Cardiac muscle cell (in vitro differentiated cells and primary cell): ENCODE measurements around the gene ALB. TPM values are rescaled to one million over a fixed set of nuclear protein-coding genes. Genes with fewer than 3 reads are reported as not detected.

Experiments used
- DNase-seq, 2 donors: peaks; one replicate each; pipeline versions ENCODE4 v3.0.0 to v3.0.0-alpha.2; 2010 to 2017; ENCODE audit warnings: low read depth in 1 of 2, low spot score in 1 of 2
- H3K27ac ChIP-seq: fragments of 200-600 bp; sonication (generic); 2 replicates; pipeline ENCODE4 v1.5.1; 2016
- H3K27me3 ChIP-seq: fragments of 200-600 bp; sonication (generic); 2 replicates; pipeline ENCODE4 v1.6.0; 2016; ENCODE audit warnings: control low read depth
- H3K36me3 ChIP-seq: fragments of 200-600 bp; sonication (generic); 2 replicates; pipeline ENCODE4 v1.5.1; 2016; ENCODE audit warnings: control low read depth
- H3K4me1 ChIP-seq: fragments of 200-600 bp; sonication (generic); 2 replicates; pipeline ENCODE4 v1.8.1; 2017; ENCODE audit warnings: low read depth, mild to moderate bottlenecking, mixed run types
- H3K4me3 ChIP-seq: fragments of 200-600 bp; sonication (generic); 2 replicates; pipeline ENCODE4 v1.5.1; 2016; ENCODE audit warnings: mild to moderate bottlenecking
- H3K9me3 ChIP-seq: fragments of 200-600 bp; sonication (generic); 2 replicates; pipeline ENCODE4 v1.5.1; 2017; ENCODE audit warnings: low read depth, mild to moderate bottlenecking, control low read depth
- polyA plus RNA-seq: library from polyadenylated mRNA; unstranded; fragments of >200 nt; fragmentation: Nextera tagmentation; extraction: Ambion mirVana; gene quantifications from 2 replicates; pipeline ENCODE4 v1.2.1, GENCODE V29; 2016
- total RNA-seq: library from RNA; depleted of rRNA; stranded (reverse); fragments of >200 nt; gene quantifications from 2 replicates; pipeline ENCODE4 v1.2.3, GENCODE V29; 2016
- TF ChIP-seq, protein P1 (sequence below): IDR thresholded peaks from 2 replicates; pipeline ENCODE4 v1.5.1; 2012; ENCODE audit warnings: low read depth, mild to moderate bottlenecking, low read length

Gene ALB
- total and polyA plus RNA-seq, 2 experiments from 2014 or later: 1.5 to 5.4 TPM

GRCh38 chr4:73452953-73453700 is 49.0 kb downstream of the ALB start:
- no peaks in the 10 kb centered on the region for H3K27me3 ChIP-seq
- no peaks in the 10 kb centered on the region for H3K36me3 ChIP-seq
- H3K9me3 ChIP-seq: no peaks in the 10 kb centered on the region
- no peak overlapping the region for H3K4me3 ChIP-seq
- H3K4me1 ChIP-seq: peaks cover 9% of the 10 kb centered on the region
- peak; percentile 6 to 8 for DNase-seq
- TF ChIP-seq, protein P1, sequence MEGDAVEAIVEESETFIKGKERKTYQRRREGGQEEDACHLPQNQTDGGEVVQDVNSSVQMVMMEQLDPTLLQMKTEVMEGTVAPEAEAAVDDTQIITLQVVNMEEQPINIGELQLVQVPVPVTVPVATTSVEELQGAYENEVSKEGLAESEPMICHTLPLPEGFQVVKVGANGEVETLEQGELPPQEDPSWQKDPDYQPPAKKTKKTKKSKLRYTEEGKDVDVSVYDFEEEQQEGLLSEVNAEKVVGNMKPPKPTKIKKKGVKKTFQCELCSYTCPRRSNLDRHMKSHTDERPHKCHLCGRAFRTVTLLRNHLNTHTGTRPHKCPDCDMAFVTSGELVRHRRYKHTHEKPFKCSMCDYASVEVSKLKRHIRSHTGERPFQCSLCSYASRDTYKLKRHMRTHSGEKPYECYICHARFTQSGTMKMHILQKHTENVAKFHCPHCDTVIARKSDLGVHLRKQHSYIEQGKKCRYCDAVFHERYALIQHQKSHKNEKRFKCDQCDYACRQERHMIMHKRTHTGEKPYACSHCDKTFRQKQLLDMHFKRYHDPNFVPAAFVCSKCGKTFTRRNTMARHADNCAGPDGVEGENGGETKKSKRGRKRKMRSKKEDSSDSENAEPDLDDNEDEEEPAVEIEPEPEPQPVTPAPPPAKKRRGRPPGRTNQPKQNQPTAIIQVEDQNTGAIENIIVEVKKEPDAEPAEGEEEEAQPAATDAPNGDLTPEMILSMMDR: no peak
- peak overlapping the region; percentile 44 for H3K27ac ChIP-seq

- Histone ChIP-seq H3K4me1 (peaks cover 9% of the 10 kb centered on the region), H3K36me3 (no peaks in the 10 kb centered on the region), H3K4me3 (no peak overlapping the region), H3K27ac (peak overlapping the region; percentile 44), H3K9me3 (no peaks in the 10 kb centered on the region), H3K27me3 (no peaks in the 10 kb centered on the region)
- peak; percentile 8 to 26 for DNase-seq
- TF ChIP-seq, protein P1: no peak
Observed at GRCh38 chr4:73453701-73454005, 49.6 kb downstream of the ALB start.

DNA sequence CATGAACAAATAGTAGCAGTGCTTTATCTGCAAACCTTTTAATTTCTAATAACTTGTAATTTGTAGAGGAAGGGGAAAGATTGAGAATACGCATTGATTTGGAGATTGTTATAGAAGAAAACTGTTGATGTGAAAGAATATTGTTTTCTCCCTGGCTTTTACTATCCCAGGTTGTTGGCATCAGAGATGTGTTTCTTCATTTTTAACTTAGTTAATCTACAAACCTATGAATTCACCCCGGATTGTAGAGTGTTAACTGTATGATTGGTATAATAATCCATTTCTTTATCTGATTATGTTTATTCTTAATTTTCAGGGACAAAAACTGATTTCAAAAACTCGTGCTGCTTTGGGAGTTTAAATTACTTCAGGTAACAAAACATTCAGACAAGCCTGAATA is 50.8 kb downstream of the ALB start:
- Histone ChIP-seq H3K9me3 (no peaks in the 10 kb centered on the region), H3K4me3 (no peak overlapping the region), H3K4me1 (peaks cover 9% of the 10 kb centered on the region), H3K27ac (no peak overlapping the region), H3K36me3 (no peaks in the 10 kb centered on the region), H3K27me3 (no peaks in the 10 kb centered on the region)
- TF ChIP-seq, protein P1: no peak
- no peak for DNase-seq

- Histone ChIP-seq H3K4me3 (no peak overlapping the region), H3K4me1 (peaks cover 9% of the 10 kb centered on the region), H3K27ac (no peak overlapping the region), H3K27me3 (no peaks in the 10 kb centered on the region), H3K36me3 (no peaks in the 10 kb centered on the region), H3K9me3 (no peaks in the 10 kb centered on the region)
- no peak for DNase-seq
- TF ChIP-seq, protein P1: no peak
Observed at GRCh38 chr4:73456177-73457022, 52.3 kb downstream of the ALB start.

GRCh38 chr4:73458184-73459047 is 54.3 kb downstream of the ALB start:
- H3K9me3 ChIP-seq: no peaks in the 10 kb centered on the region
- H3K27ac ChIP-seq: no peak overlapping the region
- no peak overlapping the region for H3K4me3 ChIP-seq
- TF ChIP-seq, protein P1: no peak
- no peak for DNase-seq
- H3K27me3 ChIP-seq: no peaks in the 10 kb centered on the region
- H3K4me1 ChIP-seq: peaks cover 6% of the 10 kb centered on the region
- no peaks in the 10 kb centered on the region for H3K36me3 ChIP-seq
